AG09319 (cell line): ENCODE measurements around the gene FADS1.

ENCODE experiments used
- DNase-seq: peaks from one replicate; pipeline ENCODE4 v3.0.0-alpha.2; 2010; ENCODE audit warnings: low read depth; ENCODE audit errors: extremely low read depth
- CTCF ChIP-seq: IDR thresholded peaks from 2 replicates; pipeline ENCODE4 v1.5.1; 2011; ENCODE audit warnings: low read depth, mild to moderate bottlenecking, inconsistent platforms, low read length, moderate library complexity

FADS1 gene

GRCh38 chr11:61762223-61762615, 54.6 kb downstream of the FADS1 start:
- DNase-seq, result no peak
- no peak for TF ChIP-seq CTCF

- no peak for TF ChIP-seq CTCF
- DNase-seq, result no peak
These were observed 55.2 kb downstream of the FADS1 start for GRCh38 chr11:61761440-61762222.

- TF ChIP-seq CTCF, result no peak
- no peak for DNase-seq
These were observed 55.9 kb downstream of the FADS1 start for GRCh38 chr11:61760946-61761345.

GRCh38 chr11:61757213-61757862, 59.5 kb downstream of the FADS1 start:
- no peak for DNase-seq
- no peak for TF ChIP-seq CTCF

DNA sequence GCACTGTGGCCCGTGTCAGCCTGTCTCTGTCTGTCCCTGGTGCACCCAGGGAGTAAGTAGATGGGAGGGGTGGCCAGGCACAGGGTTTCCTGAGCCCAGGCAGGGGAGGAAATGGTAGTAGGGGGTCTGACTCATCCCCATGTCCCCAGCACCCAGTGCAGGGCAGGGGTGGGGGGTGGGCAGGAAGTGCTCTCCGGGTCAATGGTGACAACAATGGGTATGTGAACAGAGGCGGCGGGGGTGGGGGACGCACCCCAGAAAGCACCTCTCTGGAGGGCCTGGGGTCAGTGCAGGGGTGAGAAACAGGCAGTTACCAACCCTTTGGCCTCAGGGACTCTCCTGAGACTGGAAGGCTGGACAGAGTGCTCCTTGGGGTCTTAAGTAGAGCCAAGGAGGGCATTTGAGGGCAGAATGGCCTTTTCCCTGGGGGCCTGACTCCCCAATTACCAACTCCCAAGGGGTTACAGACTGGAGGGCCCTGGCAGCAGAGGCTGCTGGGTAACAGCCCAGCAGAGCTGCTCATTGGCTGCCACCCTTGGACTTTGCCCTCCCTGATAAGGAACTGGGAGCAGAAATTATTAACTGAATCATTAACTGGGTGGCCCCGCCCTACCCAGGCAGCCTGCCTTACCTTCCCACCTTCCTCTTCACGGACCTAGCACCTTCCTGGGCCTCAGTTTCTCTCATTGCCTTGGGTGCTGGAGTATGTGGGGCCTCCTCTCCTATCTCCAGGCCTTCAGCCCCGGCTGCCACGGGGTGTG, 60.2 kb downstream of the FADS1 start:
- TF ChIP-seq CTCF, result no peak
- no peak for DNase-seq

- no peak for TF ChIP-seq CTCF
- DNase-seq, result no peak
These were observed 60.7 kb downstream of the FADS1 start for GRCh38 chr11:61756147-61756451.
